ENCODE data around the gene IGF2BP1.
A peak's percentile ranks its signal among the peaks of the same experiment; 100 is the strongest.

- TF ChIP-seq CTCF (IDR thresholded peaks at IDR 0.05; ENCODE audit: insufficient read depth, low read length, poor library complexity, severe bottlenecking) (peak; percentile 65), EZH2phosphoT487 (conservative IDR thresholded peaks at IDR 0.05; ENCODE audit: low read length) (no peak)
Measured at GRCh38 chr17:49031965-49032928, 35.1 kb downstream of the IGF2BP1 start.

All from SU-DHL-6 (cell line).